ENCODE results near the gene MRPL21. TPM values are rescaled to one million over a fixed set of nuclear protein-coding genes. Genes with fewer than 3 reads are reported as not detected.

Gene MRPL21
- total and polyA plus RNA-seq, 2 of the 13 experiments (the other 11 are each of a cell fraction or from before 2014, with no cell fraction given) = 61.5 to 100 TPM

- TF ChIP-seq GPN1 (CRISPR knock-in tag; IDR thresholded peaks at IDR 0.05; ENCODE audit: borderline replicate concordance) (0 out of 2 replicates have a peak, but pooled peaks have one; percentile 53), ZGPAT (CRISPR knock-in tag; IDR thresholded peaks at IDR 0.05) (peak; percentile 96), MZF1 (CRISPR knock-in tag; IDR thresholded peaks at IDR 0.05; ENCODE audit: borderline replicate concordance) (0 out of 2 replicates have a peak, but pooled peaks have one; percentile 27), ISX (CRISPR knock-in tag; conservative IDR thresholded peaks at IDR 0.05) (no peak), MTF2 (CRISPR knock-in tag; IDR thresholded peaks at IDR 0.05; ENCODE audit: borderline replicate concordance) (peak; percentile 7; the same call in 1 of the 2 replicates), TP53 (CRISPR knock-in tag; conservative IDR thresholded peaks at IDR 0.05) (0 out of 2 replicates have a peak, but pooled peaks have one; percentile 44), PATZ1 (CRISPR knock-in tag; IDR thresholded peaks at IDR 0.05) (peak; percentile 72), ZNF790 (CRISPR knock-in tag; IDR thresholded peaks at IDR 0.05; ENCODE audit: borderline replicate concordance) (no peak; the same call in 1 of the 2 replicates)
These were observed at the start of gene MRPL21, which contains the start of gene IGHMBP2 (continued) for GRCh38 chr11:68903288-68904247.

All from HepG2 (cell line).